H4 (cell line): ENCODE results near the gene C11orf16. TPM values are rescaled to one million over a fixed set of nuclear protein-coding genes. Genes with fewer than 3 reads are reported as not detected.
"Not testable (repeated sequence)": the region's sequence is repeated elsewhere in the genome, so short reads cannot be mapped to it uniquely, and the experiment has no call there.

Experiments
- DNase-seq: peaks from one replicate; pipeline ENCODE4 v3.0.0-alpha.2; 2015; ENCODE audit warnings: low spot score
- total RNA-seq: library from RNA; depleted of rRNA; stranded (reverse); fragments of >200 nt; shearing (Covaris generic); gene quantifications from 2 replicates; pipeline ENCODE4 v1.2.3, GENCODE V29; 2014; rRNA removed

The C11orf16 gene, protein sequence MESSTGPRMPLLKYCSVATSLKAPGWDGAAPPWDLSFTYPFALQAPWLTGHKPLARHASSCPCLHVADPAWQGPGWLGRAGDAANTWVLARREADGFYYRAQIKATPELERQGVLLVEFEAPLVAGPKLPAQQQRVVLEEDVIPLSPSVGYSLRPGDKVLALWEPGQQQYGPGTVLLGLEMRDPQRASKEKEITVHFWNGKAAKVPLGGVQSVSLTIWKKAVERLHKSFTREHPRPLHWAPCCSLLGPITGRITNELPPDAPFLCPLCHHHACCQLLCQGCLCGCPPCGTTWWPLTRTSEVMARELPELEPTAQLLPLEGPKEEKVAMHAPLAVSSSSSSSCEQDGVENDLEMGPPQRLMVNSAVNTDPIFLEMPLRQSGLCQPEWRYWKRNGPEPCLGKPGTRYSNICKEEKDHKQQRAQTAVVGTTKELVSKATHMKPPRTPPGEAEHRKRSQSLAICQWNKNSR
- total RNA-seq = not detected in 2 replicates

DNA sequence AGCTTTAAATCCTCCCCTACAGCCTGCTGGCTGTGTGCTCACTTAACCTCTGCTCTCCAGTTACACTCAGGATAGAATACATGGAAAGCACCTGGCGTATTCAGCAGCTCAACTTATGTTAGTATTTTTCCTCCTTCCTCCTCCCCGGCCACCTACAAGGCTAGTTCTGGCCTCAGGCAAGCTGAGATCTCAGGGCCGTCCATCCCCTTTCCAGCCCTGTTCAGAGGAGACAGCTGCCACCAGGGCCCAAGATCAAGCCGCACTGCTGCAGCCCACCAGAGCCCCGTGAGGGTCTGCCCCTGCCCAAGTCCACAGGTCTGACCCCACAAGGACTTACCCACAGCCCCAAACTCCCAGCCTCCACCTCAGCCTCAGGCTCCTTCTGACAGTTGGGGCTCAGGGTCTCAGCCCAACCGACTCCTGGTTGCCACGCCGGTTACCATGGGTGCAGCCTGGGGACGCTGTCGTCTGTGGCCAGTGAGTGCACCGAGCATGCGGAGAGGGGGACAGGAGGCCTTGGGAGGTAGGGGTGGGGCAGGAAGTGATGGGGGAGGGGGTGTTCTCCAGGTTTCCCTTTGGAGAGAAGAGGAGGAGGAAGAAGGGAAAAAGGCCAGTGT lies at the start of gene C11orf16:
Gene C11orf16 (minus strand): TSS at position 384 of the 617 bp plus-strand sequence. CDS start 639 bp downstream, outside the sequence.
- no peak for DNase-seq

DNA sequence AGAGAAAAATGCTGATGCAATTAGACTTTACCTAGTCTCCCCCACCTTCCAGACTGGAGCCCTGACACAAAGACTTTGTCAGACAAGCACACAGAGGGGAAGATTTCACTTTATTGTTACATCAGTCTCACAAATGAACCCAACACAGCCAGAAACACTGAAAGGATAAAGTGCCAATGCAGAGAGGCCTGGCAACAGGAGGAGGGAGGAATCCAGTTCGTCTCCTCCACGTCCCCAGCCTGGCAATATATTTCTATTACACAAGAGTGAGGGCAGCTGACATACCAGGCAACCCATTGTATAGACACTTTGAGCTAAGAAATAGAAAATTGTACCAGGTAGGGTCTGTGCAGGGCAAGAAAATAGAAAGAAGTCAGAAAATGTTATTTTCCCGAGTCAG lies 47.7 kb upstream of the C11orf16 start:
- no peak for DNase-seq

DNA sequence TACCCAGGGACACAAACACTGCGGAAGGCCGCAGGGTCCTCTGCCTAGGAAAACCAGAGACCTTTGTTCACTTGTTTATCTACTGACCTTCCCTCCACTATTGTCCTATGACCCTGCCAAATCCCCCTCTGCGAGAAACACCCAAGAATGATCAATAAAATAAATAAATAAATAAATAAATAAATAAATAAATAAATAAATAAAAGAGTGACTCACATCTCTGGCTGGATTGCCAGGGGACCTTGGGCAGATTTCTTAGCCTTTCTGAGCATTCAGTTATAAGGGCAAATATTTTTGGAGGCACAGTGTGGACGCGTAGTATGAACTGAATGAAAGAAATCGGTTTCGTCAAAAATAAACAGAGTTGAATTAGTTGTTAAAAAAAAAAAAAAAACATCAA lies 46.6 kb upstream of the C11orf16 start:
- DNase-seq = not testable (repeated sequence)

DNA sequence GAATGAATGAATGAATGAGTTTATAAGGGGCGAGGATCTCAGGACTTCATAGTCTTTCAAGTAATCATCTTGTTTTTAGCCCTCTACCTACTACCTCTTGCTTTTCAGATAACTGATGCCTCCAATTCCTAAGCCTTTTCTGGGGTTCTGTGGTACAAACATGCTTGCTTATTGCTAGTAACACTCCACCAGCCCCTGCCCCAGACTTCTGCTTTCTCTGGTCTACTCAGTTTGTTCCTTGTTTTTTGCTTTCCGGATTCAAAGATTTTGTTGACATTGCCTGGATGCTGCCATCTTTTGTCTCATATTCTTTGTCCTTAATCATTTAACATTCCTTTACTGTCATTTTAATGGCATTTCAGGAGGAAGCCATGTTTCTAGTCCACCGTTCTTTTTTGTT lies 40.4 kb upstream of the C11orf16 start:
- no peak for DNase-seq

DNA sequence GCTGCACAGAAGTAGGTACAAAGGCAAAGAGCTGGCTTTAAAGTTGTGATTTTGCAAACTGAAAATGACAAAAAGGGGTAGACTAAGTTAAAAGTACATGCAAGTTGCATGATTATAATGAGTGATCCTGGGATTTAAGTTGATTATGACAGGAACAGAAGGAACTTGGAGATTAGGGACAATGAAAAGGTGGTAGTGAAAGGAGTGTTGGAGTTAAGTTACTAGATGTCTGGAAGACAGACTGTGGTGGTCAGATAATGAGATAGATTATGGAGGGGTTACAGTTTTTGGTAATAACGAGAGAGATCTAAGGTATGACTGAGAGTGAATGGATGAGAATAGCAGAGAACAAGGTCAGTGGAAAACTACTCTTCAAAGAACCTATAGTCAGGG lies 39.2 kb upstream of the C11orf16 start:
- no peak for DNase-seq

DNA sequence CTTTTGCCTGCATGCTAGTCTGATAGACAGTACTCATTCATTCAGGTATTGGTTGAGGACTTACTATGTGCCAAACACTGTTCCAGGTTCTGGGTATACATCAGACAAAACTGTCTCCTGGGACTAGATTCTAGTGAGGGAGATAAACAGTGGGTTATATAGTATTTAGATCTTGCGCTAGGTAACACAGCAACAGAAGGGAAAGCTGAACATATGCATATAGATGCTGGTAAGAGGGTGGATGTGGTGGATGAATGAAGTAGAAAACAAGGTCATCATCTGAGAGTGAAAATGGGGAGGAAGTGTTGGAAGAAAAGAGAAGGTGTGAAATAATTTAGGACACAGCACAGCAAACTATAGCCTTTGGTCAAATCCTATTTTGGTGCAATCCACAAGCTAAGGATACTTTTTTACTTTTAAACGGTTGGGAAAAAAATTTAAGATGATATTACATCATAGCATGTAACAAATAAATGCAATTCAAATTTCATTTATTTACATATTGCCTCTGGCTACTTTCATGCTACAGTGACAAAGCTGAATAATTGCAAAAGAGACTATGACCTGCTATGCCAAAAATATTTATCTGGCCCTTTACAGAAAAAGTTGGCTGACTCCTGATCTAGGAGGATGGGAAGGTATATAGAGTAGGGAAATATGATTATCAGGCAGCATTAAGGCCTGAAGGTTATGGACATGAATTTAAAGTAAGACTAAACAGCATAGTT lies 38.6 kb upstream of the C11orf16 start:
- DNase-seq = no peak

DNA sequence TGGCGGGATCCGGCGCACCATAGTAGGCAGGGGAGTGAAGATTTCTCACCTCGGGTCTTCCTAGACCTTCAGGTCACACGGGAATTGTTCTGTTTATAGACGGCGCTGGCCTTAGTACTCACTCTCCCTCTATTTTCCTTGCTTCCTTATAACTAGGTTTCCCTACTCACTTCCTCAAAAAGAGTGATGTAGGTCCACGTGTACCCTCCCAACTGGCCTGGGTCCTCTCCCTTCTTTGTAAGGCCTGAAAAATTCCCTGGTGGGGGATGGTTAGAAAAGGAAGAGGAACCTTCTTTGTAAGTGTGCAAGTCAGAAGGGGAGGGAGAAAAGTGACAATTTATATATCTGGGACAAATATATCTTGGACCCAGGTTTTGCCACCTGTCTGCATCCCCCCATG lies 34.4 kb upstream of the C11orf16 start:
- DNase-seq = no peak

DNA sequence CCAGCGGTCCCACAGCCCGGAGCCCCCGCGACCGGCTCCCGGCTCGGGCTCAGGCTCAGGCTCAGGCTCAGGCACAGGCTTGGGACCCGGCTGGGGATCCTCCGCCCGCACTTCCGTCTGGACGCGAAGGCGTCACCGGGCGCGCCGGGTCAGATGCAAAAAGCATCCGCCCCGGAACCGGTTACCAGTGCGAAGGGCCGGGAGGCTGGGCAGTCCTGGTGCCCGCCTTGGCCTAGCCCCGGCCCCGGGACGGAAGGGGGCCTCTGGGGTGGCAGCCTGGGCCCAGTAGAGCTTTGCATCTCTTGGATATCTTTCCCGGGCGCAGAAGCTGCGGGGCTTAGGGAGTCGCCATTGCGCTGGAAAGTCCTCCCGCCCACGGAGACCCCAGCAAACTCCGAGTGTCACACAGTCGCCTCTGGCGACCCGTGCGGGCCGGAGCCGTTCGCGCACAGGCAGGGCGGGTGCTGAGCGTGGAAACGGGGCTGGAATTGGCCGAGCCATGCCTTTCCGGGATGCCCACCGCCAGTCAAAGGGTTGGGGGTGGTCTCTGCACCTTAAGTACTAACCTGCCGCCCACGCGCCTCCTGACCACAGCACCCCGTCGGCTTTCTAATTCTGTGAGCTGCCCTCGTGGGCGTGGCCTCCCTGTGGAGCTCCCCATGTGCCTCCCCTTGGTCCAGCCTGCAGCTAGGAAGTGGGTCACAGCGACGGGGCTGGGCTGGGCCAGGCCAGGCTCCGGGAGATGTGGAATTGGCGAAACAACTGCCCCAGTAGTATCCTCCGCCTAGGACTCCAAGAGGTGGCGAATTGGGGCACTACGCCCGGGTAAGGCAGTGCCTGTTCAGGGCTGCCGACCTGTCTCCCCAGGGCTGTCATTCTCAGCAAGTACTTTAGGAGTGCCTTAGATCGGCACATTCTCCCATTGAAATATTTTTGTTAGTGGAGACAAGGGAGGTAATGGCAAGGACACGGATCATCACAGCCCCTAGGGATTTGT lies 31.9 kb upstream of the C11orf16 start, which contains the start of gene TMEM9B:
Gene TMEM9B (minus strand): TSS at position 119 of the 997 bp plus-strand sequence. CDS start 129 bp downstream, outside the sequence.
- DNase-seq = peak; percentile 86

DNA sequence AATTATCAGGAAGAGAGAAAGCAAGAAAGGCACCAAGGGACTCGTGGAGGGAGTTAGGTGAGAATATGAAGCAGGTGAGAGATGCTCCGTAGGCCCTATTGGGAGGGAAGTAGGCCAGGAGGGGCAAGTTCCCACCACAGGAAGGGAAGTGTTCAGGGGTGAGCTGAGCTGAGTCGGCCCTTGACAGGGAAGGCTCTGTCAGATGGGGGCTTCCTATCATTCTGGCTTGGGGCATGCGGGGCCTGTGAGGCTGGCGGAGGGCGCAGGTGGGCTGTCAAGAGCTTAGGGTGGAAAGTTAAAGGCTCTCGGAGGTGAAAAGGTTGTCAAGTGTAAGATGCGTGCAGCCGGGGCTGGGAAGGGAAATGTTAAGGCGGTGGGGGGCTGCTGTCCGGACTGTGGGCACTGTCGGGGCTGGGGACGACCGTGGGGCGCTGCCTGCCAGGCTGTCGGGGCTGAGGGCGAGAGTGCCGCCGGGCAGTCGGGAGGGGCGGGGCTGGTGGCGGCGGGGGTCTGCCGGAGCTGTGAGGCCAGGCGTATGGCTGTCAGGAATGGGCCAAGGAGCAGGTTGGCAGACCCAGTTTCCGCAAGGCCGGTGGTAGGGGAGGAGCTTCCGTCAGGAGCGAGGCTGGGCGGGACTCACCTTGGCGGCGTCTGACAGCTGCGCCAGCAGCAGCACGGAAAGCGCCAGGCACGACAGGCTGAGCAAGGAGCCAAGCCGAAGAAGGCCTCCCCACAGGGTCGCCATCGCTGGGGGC lies 31.0 kb upstream of the C11orf16 start:
- DNase-seq = peak; percentile 80

DNA sequence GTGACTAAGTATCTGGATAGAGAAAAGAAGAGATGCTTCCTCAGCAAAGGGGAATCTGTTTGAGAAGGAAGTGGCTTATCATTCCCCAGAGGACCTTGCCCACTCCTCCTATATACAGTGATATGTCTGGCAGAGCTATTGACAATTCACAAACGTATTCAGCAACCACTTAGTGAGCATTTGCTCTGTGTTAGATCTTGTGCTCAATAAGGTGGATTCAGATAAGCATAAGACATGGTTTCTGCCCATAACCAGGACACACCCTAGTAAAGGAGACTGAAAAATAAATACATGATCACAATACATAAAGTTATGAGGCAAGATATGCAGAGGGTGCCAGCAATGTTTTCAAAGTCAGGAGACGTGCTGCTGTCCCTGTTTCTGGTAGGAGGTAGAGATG lies 30.1 kb upstream of the C11orf16 start:
- DNase-seq = no peak

DNA sequence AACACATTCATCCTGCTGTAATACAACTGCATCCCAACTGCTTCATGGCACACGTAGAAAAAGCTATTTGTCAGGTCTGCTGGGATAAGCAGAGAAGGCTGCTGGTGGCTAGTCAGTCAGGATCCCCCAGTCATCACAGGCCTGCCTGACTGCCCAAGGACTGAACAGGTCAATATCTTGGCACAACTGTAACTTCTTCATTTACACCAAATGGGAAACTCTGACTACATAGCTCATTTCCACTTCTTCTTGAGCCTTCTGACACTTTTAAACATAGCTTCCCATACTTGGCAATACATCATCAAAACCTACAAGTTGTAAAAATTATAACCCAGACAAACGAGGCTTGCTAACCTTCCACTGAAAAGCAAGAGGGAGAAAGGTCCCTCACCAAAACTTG lies 28.7 kb upstream of the C11orf16 start:
- no peak for DNase-seq

DNA sequence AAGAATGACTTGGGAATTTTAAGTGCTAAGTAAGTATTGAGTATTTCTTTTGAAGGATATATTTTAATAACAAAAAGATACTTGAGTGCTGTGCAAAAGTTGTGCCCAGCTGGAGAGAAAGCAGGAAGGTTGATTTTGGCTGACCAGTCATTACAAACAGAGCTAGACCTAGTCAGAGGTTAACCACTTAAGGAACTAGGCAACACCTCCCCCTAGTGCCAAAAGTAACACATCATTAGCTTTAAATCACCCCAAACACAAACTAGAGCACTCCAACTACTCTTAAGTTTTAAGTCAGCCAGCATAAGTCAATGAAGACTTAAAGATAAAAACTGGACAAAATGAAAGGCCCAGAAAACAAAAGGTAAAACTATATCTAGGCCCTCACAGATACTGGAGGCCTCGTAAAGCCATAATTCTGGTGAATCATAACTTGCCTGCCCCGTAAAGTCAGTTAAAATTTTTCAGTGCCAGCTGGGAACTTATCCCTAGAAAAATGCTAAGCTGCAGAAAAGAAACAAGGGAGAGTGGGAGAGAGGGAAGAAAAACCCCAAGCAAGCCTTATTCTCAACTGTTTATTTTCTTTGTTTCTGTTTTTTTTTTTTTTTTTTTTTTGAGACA lies 26.9 kb upstream of the C11orf16 start:
- peak; percentile 80 for DNase-seq

DNA sequence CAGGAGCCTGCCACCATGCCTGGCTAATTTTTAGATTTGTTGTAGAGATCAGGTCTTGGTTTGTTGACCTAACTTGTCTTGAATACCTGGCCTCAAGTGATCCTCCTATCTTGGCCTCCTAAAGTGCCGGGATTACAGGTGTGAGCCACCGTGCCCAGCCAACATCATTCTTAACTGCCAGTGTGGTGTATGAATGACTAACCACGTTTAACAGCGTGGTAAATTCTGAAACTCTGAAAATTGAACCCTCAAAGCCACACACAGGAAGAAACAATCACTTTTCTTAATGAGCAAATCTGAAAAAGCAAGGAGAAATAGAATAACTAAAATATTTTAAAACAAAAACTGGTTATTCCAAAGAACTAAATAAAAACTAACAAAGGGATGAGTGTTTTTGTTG lies 24.1 kb upstream of the C11orf16 start:
- no peak for DNase-seq

DNA sequence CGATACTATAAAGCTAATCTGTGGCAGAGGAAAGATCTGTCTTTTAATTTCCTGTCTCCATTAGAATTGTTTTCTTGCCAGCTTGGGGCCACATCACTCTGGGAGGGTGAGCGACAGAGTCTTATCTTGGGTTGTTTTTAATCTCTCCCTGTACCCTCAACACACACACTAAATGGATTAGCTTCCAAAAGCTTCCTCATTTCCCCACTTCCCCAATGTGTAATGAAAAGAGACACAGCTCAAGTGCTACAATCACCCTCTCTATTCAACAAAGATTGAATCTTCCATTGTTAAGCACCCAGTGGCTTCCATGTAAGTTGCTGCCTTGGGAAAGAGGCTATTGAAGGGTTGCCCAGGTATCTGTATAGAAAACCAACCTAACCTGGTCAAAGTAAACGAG lies 16.1 kb upstream of the C11orf16 start:
- no peak for DNase-seq

DNA sequence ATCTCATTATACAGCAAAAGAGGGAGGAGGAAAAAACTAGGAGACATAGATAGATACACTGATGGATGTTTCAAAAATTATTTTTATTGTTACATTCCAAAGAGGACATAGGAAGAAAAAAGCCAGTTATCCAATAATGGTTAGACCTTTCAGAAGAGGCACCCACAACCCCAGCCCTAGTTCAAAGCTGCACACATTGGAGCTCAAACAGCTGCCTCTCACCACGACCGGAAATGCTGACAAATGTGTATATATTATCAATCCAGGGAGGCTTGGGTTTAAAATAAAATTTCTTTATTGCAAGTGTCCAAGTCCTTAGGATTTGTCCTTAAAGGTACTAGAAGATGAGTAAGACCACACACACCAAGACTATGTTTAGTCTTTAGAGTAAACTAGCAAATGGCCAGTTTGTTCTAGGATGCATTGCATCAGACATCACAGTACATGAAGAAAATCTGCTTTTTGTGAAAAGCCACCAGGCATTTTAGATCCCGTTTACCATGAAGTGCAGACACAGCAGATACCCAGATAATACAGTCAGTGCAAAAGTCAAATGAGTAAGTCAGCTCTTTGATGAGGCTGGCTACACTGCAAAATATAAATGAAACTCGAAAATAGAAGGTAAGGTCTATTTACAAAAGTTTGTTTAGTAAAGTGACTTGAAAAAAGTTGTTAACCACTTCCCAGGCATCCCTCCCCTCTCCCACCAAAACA lies 14.6 kb upstream of the C11orf16 start:
- no peak for DNase-seq

DNA sequence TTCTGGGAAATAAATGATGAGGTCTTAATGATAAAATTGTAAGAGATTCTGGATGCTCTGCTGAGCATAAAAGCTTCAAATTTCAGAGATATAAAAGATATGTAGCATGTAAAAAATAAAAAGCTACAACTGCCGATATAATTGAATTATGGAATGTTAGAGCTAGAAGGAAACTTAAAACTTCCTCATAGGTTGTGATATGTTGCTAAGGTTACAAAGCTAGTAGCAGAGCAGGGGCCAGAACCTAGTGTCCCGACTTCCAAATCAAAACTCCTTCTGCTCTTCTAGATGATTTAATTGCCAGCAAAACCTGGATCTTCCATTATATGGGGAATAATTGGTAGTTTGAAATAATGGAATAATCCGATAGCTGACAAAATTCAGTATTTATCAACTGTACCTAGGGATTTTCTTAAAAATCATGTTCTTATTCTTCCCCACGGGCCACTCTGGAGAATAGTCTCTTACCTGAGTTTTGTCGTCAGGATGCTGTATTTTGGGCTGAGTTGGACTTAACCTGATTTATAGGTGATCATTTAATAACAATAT lies 9.8 kb upstream of the C11orf16 start, which contains the start of gene ASCL3:
Gene ASCL3 (minus strand): TSS at position 499 of the 549 bp plus-strand sequence. CDS start 4,855 bp downstream, outside the sequence.
- DNase-seq = no peak

DNA sequence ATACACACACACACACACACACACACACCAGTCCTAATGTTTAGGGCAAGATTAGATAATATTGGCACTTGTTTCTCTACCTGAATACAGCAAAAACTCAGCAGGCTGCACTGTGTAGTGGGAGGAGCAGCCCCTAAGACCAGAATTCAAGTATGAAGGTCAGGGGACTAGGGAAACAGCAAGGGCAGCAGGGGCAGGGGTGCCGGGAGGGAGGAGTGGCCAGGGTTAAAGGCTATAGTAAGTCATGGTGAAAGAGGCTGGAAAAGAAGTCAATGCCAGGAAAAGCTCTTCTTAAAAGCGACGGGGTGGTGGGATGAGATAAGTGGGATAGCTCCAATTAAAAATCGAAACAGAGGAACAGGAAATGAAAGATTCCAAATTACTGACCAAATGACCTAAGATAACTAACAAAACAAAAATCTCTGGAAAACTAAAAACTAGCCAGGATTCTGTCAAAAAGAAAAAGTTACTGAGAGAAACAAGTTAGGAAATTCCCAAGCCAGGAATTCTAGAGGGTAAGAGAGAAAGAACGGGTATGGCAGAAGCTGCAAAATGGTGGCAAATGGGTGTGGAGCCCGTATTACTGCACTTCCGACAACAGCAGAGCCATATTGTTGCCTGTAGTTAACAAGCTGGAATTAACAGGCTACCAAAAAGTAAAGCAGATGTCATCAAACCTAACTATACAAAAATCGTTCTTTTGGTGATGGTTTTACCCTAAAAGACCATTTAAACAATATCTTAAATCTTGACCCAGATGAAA lies 8.8 kb upstream of the C11orf16 start:
- no peak for DNase-seq

DNA sequence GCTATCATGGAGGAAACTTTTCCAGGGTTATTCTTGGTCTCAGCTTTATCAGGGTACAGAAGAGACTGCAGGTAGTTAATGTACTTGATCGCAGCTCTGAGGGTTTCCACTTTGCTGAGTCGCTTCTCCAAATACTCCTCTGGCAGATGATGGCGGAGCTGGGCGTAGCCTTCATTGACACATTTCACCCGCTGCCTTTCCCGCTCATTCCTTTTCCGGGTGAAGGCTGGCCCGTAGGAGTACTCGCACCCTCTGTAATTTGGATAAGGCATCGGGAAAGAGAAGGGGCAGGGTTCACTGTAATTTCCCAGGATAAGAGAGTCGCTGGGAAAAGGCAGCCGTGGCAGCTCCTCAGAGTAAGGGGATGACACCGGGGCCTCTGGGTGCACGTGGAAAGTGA lies 4.9 kb upstream of the C11orf16 start:
- DNase-seq = no peak
